ENCODE results near the gene DIAPH3.

The DIAPH3 gene

GRCh38 chr13:60172111-60172510 is 8.4 kb upstream of the DIAPH3 start:
- Histone ChIP-seq H3K9ac (ENCODE audit: low read length) (no peak overlapping the region), H3K4me2 (ENCODE audit: low read length, poor library complexity, severe bottlenecking) (no peak overlapping the region), H3K9me3 (ENCODE audit: control insufficient read depth, low read length) (no peaks in the 10 kb centered on the region), H4K8ac (ENCODE audit: low read length) (no peak overlapping the region), H3K79me1 (replicated peaks; ENCODE audit: low read length, poor library complexity, severe bottlenecking) (no peaks in the 10 kb centered on the region), H4K91ac (ENCODE audit: low read length) (no peak overlapping the region), H2BK15ac (ENCODE audit: low read depth, poor library complexity, severe bottlenecking) (no peak overlapping the region), H3K4me1 (ENCODE audit: control insufficient read depth, insufficient read depth, low read depth, low read length) (no peaks in the 10 kb centered on the region), H2BK5ac (ENCODE audit: low read depth, low read length, poor library complexity, severe bottlenecking) (no peak overlapping the region), H3K4me3 (ENCODE audit: insufficient read depth in 1 of 2, low read depth in 1 of 2, low read length in 2 of 2) (no peak overlapping the region), H2AK5ac (ENCODE audit: low read length, severe bottlenecking) (no peak overlapping the region), H3K4ac (ENCODE audit: low read depth in 1 of 2, low read length in 2 of 2) (no peak overlapping the region), H2BK120ac (ENCODE audit: low read depth, low read length) (no peak overlapping the region), H2BK12ac (ENCODE audit: low read length in 2 of 2) (no peak overlapping the region), H3K23ac (ENCODE audit: low read length in 2 of 2) (no peak overlapping the region), H3K36me3 (ENCODE audit: control insufficient read depth in 1 of 2, insufficient read depth in 2 of 2, low read depth in 1 of 2, low read length in 2 of 2) (no peaks in the 10 kb centered on the region), H3K14ac (ENCODE audit: low read length in 2 of 2) (no peak overlapping the region), H3K27me3 (ENCODE audit: control insufficient read depth in 1 of 2, insufficient read depth in 1 of 2, low read length in 2 of 2) (peaks cover 0 to 4% of the 10 kb centered on the region in 2 experiments), H3K27ac (ENCODE audit: low read length, poor library complexity, severe bottlenecking) (no peak overlapping the region), H3K18ac (ENCODE audit: low read depth in 1 of 2, low read length in 2 of 2) (no peak overlapping the region), H2AFZ (ENCODE audit: low read depth, low read length) (no peak overlapping the region)
- DNase-seq: no peak
- 90% methylated on average over 2 of the region's 2 CpGs for WGBS

- no peak overlapping the region for H2BK5ac ChIP-seq (ENCODE audit: low read depth, low read length, poor library complexity, severe bottlenecking)
- H4K8ac ChIP-seq (ENCODE audit: low read length): no peak overlapping the region
- no peak overlapping the region for H3K4ac ChIP-seq (ENCODE audit: low read depth in 1 of 2, low read length in 2 of 2)
- DNase-seq: no peak
- H3K4me2 ChIP-seq (ENCODE audit: low read length, poor library complexity, severe bottlenecking): no peak overlapping the region
- peaks cover 0 to 4% of the 10 kb centered on the region in 2 experiments for H3K27me3 ChIP-seq (ENCODE audit: control insufficient read depth in 1 of 2, insufficient read depth in 1 of 2, low read length in 2 of 2)
- H3K9me3 ChIP-seq (ENCODE audit: control insufficient read depth, low read length): no peaks in the 10 kb centered on the region
- no peak overlapping the region for H2BK12ac ChIP-seq (ENCODE audit: low read length in 2 of 2)
- no peak overlapping the region for H3K18ac ChIP-seq (ENCODE audit: low read depth in 1 of 2, low read length in 2 of 2)
- H3K14ac ChIP-seq (ENCODE audit: low read length in 2 of 2): no peak overlapping the region
- H3K36me3 ChIP-seq (ENCODE audit: control insufficient read depth in 1 of 2, insufficient read depth in 2 of 2, low read depth in 1 of 2, low read length in 2 of 2): no peaks in the 10 kb centered on the region
- no peak overlapping the region for H3K23ac ChIP-seq (ENCODE audit: low read length in 2 of 2)
- no peak overlapping the region for H4K91ac ChIP-seq (ENCODE audit: low read length)
- no peak overlapping the region for H3K27ac ChIP-seq (ENCODE audit: low read length, poor library complexity, severe bottlenecking)
- no peak overlapping the region for H2AK5ac ChIP-seq (ENCODE audit: low read length, severe bottlenecking)
- H3K9ac ChIP-seq (ENCODE audit: low read length): no peak overlapping the region
- no peak overlapping the region for H3K4me3 ChIP-seq (ENCODE audit: insufficient read depth in 1 of 2, low read depth in 1 of 2, low read length in 2 of 2)
- no peaks in the 10 kb centered on the region for H3K4me1 ChIP-seq (ENCODE audit: control insufficient read depth, insufficient read depth, low read depth, low read length)
- H2AFZ ChIP-seq (ENCODE audit: low read depth, low read length): no peak overlapping the region
- no peak overlapping the region for H2BK15ac ChIP-seq (ENCODE audit: low read depth, poor library complexity, severe bottlenecking)
- H2BK120ac ChIP-seq (ENCODE audit: low read depth, low read length): no peak overlapping the region
- no peaks in the 10 kb centered on the region for H3K79me1 ChIP-seq (replicated peaks; ENCODE audit: low read length, poor library complexity, severe bottlenecking)
- 100% methylated on average over 3 of the region's 3 CpGs for WGBS
Observed at GRCh38 chr13:60170414-60170813, 6.7 kb upstream of the DIAPH3 start.

GRCh38 chr13:60169239-60170031 is 5.7 kb upstream of the DIAPH3 start:
- WGBS: 73% methylated on average over 2 of the region's 3 CpGs
- Histone ChIP-seq H4K8ac (ENCODE audit: low read length) (no peak overlapping the region), H3K4me1 (ENCODE audit: control insufficient read depth, insufficient read depth, low read depth, low read length) (no peaks in the 10 kb centered on the region)

GRCh38 chr13:60167121-60167520 is 3.4 kb upstream of the DIAPH3 start:
- Histone ChIP-seq H3K27ac (ENCODE audit: low read length, poor library complexity, severe bottlenecking) (no peak overlapping the region), H3K27me3 (ENCODE audit: control insufficient read depth in 1 of 2, insufficient read depth in 1 of 2, low read length in 2 of 2) (no peaks in the 10 kb centered on the region), H3K4me1 (ENCODE audit: control insufficient read depth, insufficient read depth, low read depth, low read length) (no peaks in the 10 kb centered on the region), H3K36me3 (ENCODE audit: control insufficient read depth in 1 of 2, insufficient read depth in 2 of 2, low read depth in 1 of 2, low read length in 2 of 2) (no peaks in the 10 kb centered on the region), H3K4ac (ENCODE audit: low read depth in 1 of 2, low read length in 2 of 2) (no peak overlapping the region), H3K14ac (ENCODE audit: low read length in 2 of 2) (no peak overlapping the region), H3K23ac (ENCODE audit: low read length in 2 of 2) (no peak overlapping the region), H3K4me3 (ENCODE audit: insufficient read depth in 1 of 2, low read depth in 1 of 2, low read length in 2 of 2) (no peak overlapping the region), H3K18ac (ENCODE audit: low read depth in 1 of 2, low read length in 2 of 2) (no peak overlapping the region), H2BK15ac (ENCODE audit: low read depth, poor library complexity, severe bottlenecking) (no peak overlapping the region), H3K9ac (ENCODE audit: low read length) (no peak overlapping the region), H2AFZ (ENCODE audit: low read depth, low read length) (no peak overlapping the region), H3K9me3 (ENCODE audit: control insufficient read depth, low read length) (no peaks in the 10 kb centered on the region), H3K79me1 (replicated peaks; ENCODE audit: low read length, poor library complexity, severe bottlenecking) (no peaks in the 10 kb centered on the region), H2BK120ac (ENCODE audit: low read depth, low read length) (no peak overlapping the region), H3K4me2 (ENCODE audit: low read length, poor library complexity, severe bottlenecking) (no peak overlapping the region), H2AK5ac (ENCODE audit: low read length, severe bottlenecking) (no peak overlapping the region), H2BK12ac (ENCODE audit: low read length in 2 of 2) (no peak overlapping the region), H2BK5ac (ENCODE audit: low read depth, low read length, poor library complexity, severe bottlenecking) (no peak overlapping the region), H4K91ac (ENCODE audit: low read length) (no peak overlapping the region), H4K8ac (ENCODE audit: low read length) (no peak overlapping the region)
- 95% methylated on average over 3 of the region's 3 CpGs for WGBS
- no peak for DNase-seq

More at GRCh38 chr13:60169239-60170031, 5.7 kb upstream of the DIAPH3 start:
- Histone ChIP-seq H2AK5ac (ENCODE audit: low read length, severe bottlenecking) (no peak overlapping the region), H2BK5ac (ENCODE audit: low read depth, low read length, poor library complexity, severe bottlenecking) (no peak overlapping the region), H2BK12ac (ENCODE audit: low read length in 2 of 2) (no peak overlapping the region), H3K79me1 (replicated peaks; ENCODE audit: low read length, poor library complexity, severe bottlenecking) (no peaks in the 10 kb centered on the region), H3K9me3 (ENCODE audit: control insufficient read depth, low read length) (no peaks in the 10 kb centered on the region), H2BK120ac (ENCODE audit: low read depth, low read length) (no peak overlapping the region), H3K27ac (ENCODE audit: low read length, poor library complexity, severe bottlenecking) (no peak overlapping the region), H2BK15ac (ENCODE audit: low read depth, poor library complexity, severe bottlenecking) (no peak overlapping the region), H3K9ac (ENCODE audit: low read length) (no peak overlapping the region), H3K18ac (ENCODE audit: low read depth in 1 of 2, low read length in 2 of 2) (no peak overlapping the region), H3K27me3 (ENCODE audit: control insufficient read depth in 1 of 2, insufficient read depth in 1 of 2, low read length in 2 of 2) (peaks cover 0 to 4% of the 10 kb centered on the region in 2 experiments), H3K14ac (ENCODE audit: low read length in 2 of 2) (no peak overlapping the region), H4K91ac (ENCODE audit: low read length) (no peak overlapping the region), H3K4ac (ENCODE audit: low read depth in 1 of 2, low read length in 2 of 2) (no peak overlapping the region), H3K23ac (ENCODE audit: low read length in 2 of 2) (no peak overlapping the region), H2AFZ (ENCODE audit: low read depth, low read length) (no peak overlapping the region), H3K4me2 (ENCODE audit: low read length, poor library complexity, severe bottlenecking) (no peak overlapping the region), H3K4me3 (ENCODE audit: insufficient read depth in 1 of 2, low read depth in 1 of 2, low read length in 2 of 2) (no peak overlapping the region), H3K36me3 (ENCODE audit: control insufficient read depth in 1 of 2, insufficient read depth in 2 of 2, low read depth in 1 of 2, low read length in 2 of 2) (no peaks in the 10 kb centered on the region)
- no peak for DNase-seq

All from mesenchymal stem cell (in vitro differentiated cells and primary cell).